Activated CD8-positive, alpha-beta memory T cell treated with anti-CD3 and anti-CD28 coated beads, Interleukin-2, amount 10 ng/mL, durations not matched to agents 7 days and 5 days (primary cell): Measurements from ENCODE around the gene GFRA1. TPM values are rescaled to one million over a fixed set of nuclear protein-coding genes. Genes with fewer than 3 reads are reported as not detected.
"Not testable (repeated sequence)": the region's sequence is repeated elsewhere in the genome, so short reads cannot be mapped to it uniquely, and the experiment has no call there.

Experiments
- ATAC-seq: fragments of 150-1000 bp; cut with Tn5 transposase; one replicate; pipeline ENCODE4 v1.10.0; 2021; ENCODE audit warnings: moderate library complexity
- CTCF ChIA-PET: fragments of 350-600 bp; sonication (Branson Sonifier 250); formaldehyde crosslinking; loops from one replicate; lab custom pipeline; 2021; ENCODE audit warnings: antibody characterized with exemption; lab: Charles Lee
- DNase-seq: peaks from one replicate; pipeline ENCODE4 v3.0.0-alpha.2; 2020
- H3K27ac Mint-ChIP-seq: one replicate; pipeline ENCODE4 v1.8.0; 2021; ENCODE audit warnings: mild to moderate bottlenecking, mixed read lengths
- H3K27me3 Mint-ChIP-seq: one replicate; pipeline ENCODE4 v1.8.0; 2021; ENCODE audit warnings: mixed read lengths
- H3K36me3 Mint-ChIP-seq: one replicate; pipeline ENCODE4 v1.8.0; 2021; ENCODE audit warnings: mild to moderate bottlenecking, mixed read lengths
- H3K4me1 Mint-ChIP-seq: one replicate; pipeline ENCODE4 v1.8.0; 2021; ENCODE audit warnings: mixed read lengths
- H3K4me3 Mint-ChIP-seq: one replicate; pipeline ENCODE4 v1.8.0; 2021; ENCODE audit warnings: mild to moderate bottlenecking, moderate library complexity, mixed read lengths
- H3K9me3 Mint-ChIP-seq: one replicate; pipeline ENCODE4 v1.8.0; 2022; ENCODE audit warnings: low read depth, mixed read lengths
- total RNA-seq, 2 experiments: library from RNA; stranded (reverse); gene quantifications; one replicate each; pipeline ENCODE4 v1.2.3, GENCODE V29; 2021

Gene GFRA1
- total RNA-seq, 2 experiments from 2014 or later: not detected

DNA sequence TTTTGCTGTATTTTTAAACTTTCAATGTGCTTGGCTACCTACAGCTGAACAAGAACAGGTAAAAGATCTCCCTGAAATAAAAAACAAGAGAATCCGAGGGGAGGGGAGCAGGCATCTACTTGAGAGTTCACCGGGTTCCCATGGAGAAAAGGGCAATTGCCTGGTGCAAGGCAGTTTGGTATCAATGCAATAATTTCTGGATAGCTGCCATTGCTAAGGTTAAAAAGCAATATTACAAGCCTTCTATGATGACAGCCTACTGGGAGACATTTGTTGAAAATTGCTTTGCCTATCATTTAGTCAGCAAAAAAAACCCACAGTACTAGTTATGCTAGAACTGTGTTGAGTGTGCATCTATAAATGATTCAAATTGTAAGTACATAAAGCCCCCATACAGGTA lies 82.1 kb downstream of the GFRA1 start:
- Mint-ChIP-seq H3K27ac (no peak overlapping the region), H3K9me3 (no peaks in the 10 kb centered on the region), H3K4me3 (no peak overlapping the region), H3K27me3 (no peaks in the 10 kb centered on the region), H3K4me1 (no peaks in the 10 kb centered on the region), H3K36me3 (no peaks in the 10 kb centered on the region)
- CTCF ChIA-PET: no interaction called here
- no peak for DNase-seq
- ATAC-seq: no peak

GRCh38 chr10:116186273-116186672 lies 86.7 kb downstream of the GFRA1 start:
- no peak overlapping the region for H3K4me3 Mint-ChIP-seq
- CTCF ChIA-PET: no interaction called here
- no peak for DNase-seq
- H3K4me1 Mint-ChIP-seq: no peaks in the 10 kb centered on the region
- no peaks in the 10 kb centered on the region for H3K9me3 Mint-ChIP-seq
- H3K27ac Mint-ChIP-seq: no peak overlapping the region
- ATAC-seq: no peak
- H3K36me3 Mint-ChIP-seq: no peaks in the 10 kb centered on the region
- no peaks in the 10 kb centered on the region for H3K27me3 Mint-ChIP-seq

DNA sequence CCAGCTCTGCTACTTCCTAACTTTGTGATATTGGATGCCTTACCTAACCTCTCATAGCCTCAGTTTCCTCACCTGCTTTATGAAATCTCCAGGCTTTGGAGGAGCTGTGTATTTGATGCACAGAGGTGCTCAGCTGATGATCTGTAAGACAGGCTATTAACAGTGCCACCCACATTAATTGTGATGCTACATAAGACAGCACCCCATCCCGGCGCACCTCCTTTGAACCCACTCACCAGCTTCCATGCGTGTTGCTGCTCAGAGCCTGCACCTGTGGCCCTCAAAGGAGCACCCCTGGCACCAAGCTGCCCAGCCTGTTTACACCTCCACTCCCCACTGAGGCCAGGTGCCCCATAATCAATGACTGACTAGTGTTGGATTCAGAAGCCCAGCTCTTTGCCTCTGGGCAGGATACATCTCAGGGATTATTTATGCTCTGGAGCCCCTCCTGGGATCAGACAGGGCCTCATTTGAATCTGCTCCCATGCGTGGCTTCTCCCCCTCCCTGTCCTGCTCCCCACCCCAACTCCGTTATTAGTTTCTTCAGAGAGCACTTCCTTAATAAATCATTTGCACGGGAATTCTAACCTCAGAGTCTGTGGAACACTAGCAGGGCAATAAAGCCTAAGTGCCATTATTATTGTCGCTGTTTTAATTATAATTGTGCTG lies 87.7 kb downstream of the GFRA1 start:
- no peak overlapping the region for H3K27ac Mint-ChIP-seq
- ATAC-seq (no peak), DNase-seq (no peak)
- no peaks in the 10 kb centered on the region for H3K9me3 Mint-ChIP-seq
- CTCF ChIA-PET: no interaction called here
- H3K4me3 Mint-ChIP-seq: no peak overlapping the region
- H3K27me3 Mint-ChIP-seq: no peaks in the 10 kb centered on the region
- H3K4me1 Mint-ChIP-seq: no peaks in the 10 kb centered on the region
- no peaks in the 10 kb centered on the region for H3K36me3 Mint-ChIP-seq

- ATAC-seq (no peak), DNase-seq (no peak)
- no peak overlapping the region for H3K27ac Mint-ChIP-seq
- H3K27me3 Mint-ChIP-seq: no peaks in the 10 kb centered on the region
- H3K9me3 Mint-ChIP-seq: no peaks in the 10 kb centered on the region
- H3K4me1 Mint-ChIP-seq: no peaks in the 10 kb centered on the region
- H3K36me3 Mint-ChIP-seq: no peaks in the 10 kb centered on the region
- no peak overlapping the region for H3K4me3 Mint-ChIP-seq
- CTCF ChIA-PET: no interaction called here
These were observed 88.6 kb downstream of the GFRA1 start for GRCh38 chr10:116184512-116184794.

DNA sequence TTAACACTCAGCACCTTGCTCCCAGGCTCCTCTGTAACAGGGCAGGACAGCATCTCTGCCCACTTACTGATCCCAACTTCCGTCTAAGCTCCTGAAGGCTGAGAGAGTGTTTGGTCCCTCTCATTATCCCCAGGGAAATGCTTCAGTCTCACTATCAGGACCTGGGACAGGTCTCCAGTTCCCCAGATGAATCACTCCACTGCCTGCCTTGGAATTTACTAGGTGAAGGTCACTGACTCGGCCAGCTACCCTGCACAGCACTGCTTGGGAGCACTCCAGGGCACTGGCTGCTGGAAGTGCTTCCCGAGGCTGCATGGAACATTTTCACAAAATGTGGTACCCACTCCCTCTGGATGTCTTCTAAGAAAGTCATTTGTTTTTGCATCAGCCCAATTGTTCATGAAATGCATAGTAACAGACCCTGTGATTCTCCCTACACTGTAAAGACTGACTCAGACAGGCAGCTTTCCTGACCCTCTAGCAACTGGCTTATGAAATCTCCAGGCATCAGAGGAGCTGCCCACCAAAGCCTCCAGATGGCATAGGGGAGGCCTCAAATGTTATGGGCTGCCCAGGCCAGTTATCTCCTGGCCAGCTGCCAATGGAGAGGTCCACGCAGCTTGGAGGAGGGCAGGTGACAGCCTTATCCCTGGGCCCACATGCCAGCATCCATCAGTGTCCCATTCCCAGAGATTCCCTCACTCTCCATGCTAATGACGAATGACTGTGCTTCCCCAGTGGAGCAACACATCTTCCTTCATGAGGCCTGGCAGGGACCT lies 89.1 kb downstream of the GFRA1 start:
- no peaks in the 10 kb centered on the region for H3K4me1 Mint-ChIP-seq

DNA sequence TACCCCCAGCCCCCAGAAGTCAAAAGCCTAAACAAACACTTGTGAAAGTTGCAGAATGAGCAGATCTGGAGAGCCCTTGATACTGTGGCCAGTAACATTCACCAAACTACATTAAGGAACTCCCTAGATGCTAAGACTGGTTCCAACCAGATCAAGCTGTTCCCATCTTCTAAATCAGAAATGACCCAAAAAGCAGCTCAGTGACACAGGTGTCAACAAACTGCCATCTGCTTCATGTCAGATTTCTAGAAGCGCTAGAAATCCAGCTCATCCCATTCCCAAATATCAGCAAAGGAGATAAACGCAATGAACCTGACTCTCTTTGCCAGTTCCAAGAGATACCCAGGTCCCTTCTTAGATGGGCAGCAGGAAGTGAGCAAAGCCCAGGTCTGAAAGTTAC lies 90.6 kb downstream of the GFRA1 start:
- no peak for ATAC-seq
- Mint-ChIP-seq H3K27me3 (no peaks in the 10 kb centered on the region), H3K4me3 (no peak overlapping the region), H3K4me1 (no peaks in the 10 kb centered on the region), H3K36me3 (no peaks in the 10 kb centered on the region), H3K27ac (no peak overlapping the region), H3K9me3 (no peaks in the 10 kb centered on the region)
- CTCF ChIA-PET: no interaction called here
- no peak for DNase-seq

More for the DNA sequence above, 89.1 kb downstream of the GFRA1 start:
- H3K4me3 Mint-ChIP-seq: no peak overlapping the region
- no peaks in the 10 kb centered on the region for H3K36me3 Mint-ChIP-seq
- no peak for ATAC-seq
- no peaks in the 10 kb centered on the region for H3K9me3 Mint-ChIP-seq
- no peak for DNase-seq
- CTCF ChIA-PET: no interaction called here
- no peaks in the 10 kb centered on the region for H3K27me3 Mint-ChIP-seq
- no peak overlapping the region for H3K27ac Mint-ChIP-seq

GRCh38 chr10:116178086-116178605 lies 94.9 kb downstream of the GFRA1 start:
- H3K36me3 Mint-ChIP-seq: no peaks in the 10 kb centered on the region
- H3K4me1 Mint-ChIP-seq: no peaks in the 10 kb centered on the region
- H3K4me3 Mint-ChIP-seq: no peak overlapping the region
- no peaks in the 10 kb centered on the region for H3K9me3 Mint-ChIP-seq
- DNase-seq: no peak
- no peak for ATAC-seq
- no peaks in the 10 kb centered on the region for H3K27me3 Mint-ChIP-seq
- no peak overlapping the region for H3K27ac Mint-ChIP-seq
- CTCF ChIA-PET: no interaction called here

- CTCF ChIA-PET: no interaction called here
- H3K4me3 Mint-ChIP-seq: no peak overlapping the region
- H3K27me3 Mint-ChIP-seq: no peaks in the 10 kb centered on the region
- no peak for DNase-seq
- no peaks in the 10 kb centered on the region for H3K9me3 Mint-ChIP-seq
- no peaks in the 10 kb centered on the region for H3K4me1 Mint-ChIP-seq
- no peak for ATAC-seq
- H3K36me3 Mint-ChIP-seq: no peaks in the 10 kb centered on the region
- no peak overlapping the region for H3K27ac Mint-ChIP-seq
These were observed 97.8 kb downstream of the GFRA1 start for GRCh38 chr10:116175231-116175630.

DNA sequence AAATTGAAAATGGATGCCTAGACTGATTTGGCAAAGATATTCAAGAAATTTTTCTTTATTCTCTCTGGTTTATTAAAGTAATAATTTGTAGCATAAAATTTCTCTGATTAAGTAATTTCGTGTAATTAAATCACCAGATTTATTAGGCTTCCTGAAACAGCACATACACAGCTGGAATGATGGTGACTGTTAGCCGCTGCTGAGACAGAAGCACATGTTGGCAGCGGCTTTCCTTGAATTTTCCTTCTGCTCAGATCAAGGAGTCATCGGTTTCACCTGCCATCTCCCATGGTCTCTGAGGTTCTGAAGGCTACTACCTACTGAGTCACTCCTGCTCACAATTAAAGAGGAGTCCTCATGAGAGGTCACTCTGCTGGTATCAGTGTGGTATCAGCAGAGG lies 101.5 kb downstream of the GFRA1 start:
- Mint-ChIP-seq H3K27ac (no peak overlapping the region), H3K4me1 (no peaks in the 10 kb centered on the region), H3K4me3 (no peak overlapping the region), H3K36me3 (no peaks in the 10 kb centered on the region), H3K9me3 (no peaks in the 10 kb centered on the region), H3K27me3 (no peaks in the 10 kb centered on the region)
- CTCF ChIA-PET: no interaction called here
- ATAC-seq (no peak), DNase-seq (no peak)

DNA sequence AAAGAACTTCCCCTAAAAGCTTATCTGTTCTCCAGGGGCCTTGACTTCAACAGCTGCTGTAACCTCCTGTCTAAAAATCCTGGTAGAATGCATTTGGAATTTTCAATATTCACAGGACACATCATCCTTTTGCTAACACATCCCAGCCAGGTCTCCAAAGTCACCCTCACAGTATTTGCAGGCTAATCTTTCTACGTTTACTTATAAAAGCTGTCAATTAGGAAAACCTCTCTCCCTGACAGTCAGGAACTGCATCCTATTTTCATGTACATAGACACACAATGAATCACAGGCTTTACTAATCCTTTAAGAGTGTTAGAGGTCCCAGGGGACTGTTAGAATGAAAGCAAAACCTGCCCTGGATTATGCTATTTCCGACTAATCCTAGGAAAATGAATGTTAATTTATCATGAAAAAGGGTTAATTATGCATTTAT lies 102.2 kb downstream of the GFRA1 start:
- no peak for DNase-seq
- H3K4me1 Mint-ChIP-seq: no peaks in the 10 kb centered on the region
- no peaks in the 10 kb centered on the region for H3K27me3 Mint-ChIP-seq
- no peak overlapping the region for H3K27ac Mint-ChIP-seq
- ATAC-seq: no peak
- H3K4me3 Mint-ChIP-seq: no peak overlapping the region
- H3K9me3 Mint-ChIP-seq: no peaks in the 10 kb centered on the region
- H3K36me3 Mint-ChIP-seq: no peaks in the 10 kb centered on the region
- CTCF ChIA-PET: no interaction called here

DNA sequence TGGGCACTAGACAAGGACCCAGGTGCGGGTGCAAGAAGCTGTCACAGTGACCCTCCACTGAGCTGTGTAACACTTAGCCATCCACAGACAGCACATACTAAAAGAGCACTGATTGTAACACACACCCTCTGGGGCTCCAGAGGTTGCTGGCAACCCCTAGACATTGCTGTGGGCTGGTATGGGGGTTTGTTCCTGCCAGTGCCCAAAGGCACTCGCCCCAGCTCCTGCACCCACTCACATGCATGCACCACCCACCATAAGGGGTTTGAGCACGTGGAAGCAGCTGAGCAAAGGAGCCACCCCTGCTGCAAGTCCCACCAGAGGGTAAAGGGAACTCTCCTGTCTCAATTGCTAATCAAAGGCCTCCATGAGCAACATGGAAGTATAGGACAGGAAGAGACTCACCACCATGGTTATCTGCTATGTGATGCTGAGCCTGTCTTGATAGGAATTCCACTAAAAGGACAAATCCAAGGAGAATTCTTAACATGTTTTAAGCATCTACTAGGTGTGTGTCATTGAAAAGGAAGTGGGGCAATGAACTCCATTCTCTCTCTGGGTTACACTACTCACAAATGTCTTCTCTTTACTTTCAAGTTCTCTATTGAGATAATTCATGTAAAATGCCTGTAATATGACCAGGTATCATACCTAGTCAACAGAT lies 103.1 kb downstream of the GFRA1 start:
- H3K27me3 Mint-ChIP-seq: no peaks in the 10 kb centered on the region
- no peaks in the 10 kb centered on the region for H3K4me1 Mint-ChIP-seq
- CTCF ChIA-PET: no interaction called here
- DNase-seq (no peak), ATAC-seq (no peak)
- H3K36me3 Mint-ChIP-seq: no peaks in the 10 kb centered on the region
- H3K9me3 Mint-ChIP-seq: no peaks in the 10 kb centered on the region
- H3K4me3 Mint-ChIP-seq: no peak overlapping the region
- no peak overlapping the region for H3K27ac Mint-ChIP-seq

- Mint-ChIP-seq H3K27me3 (no peaks in the 10 kb centered on the region), H3K4me1 (no peaks in the 10 kb centered on the region), H3K9me3 (no peaks in the 10 kb centered on the region), H3K4me3 (no peak overlapping the region), H3K36me3 (no peaks in the 10 kb centered on the region), H3K27ac (no peak overlapping the region)
- CTCF ChIA-PET: no interaction called here
- ATAC-seq: no peak
- no peak for DNase-seq
These were observed 104.3 kb downstream of the GFRA1 start for GRCh38 chr10:116168745-116169144.

- Mint-ChIP-seq H3K9me3 (no peaks in the 10 kb centered on the region), H3K36me3 (no peaks in the 10 kb centered on the region), H3K27me3 (no peaks in the 10 kb centered on the region), H3K27ac (no peak overlapping the region), H3K4me3 (no peak overlapping the region), H3K4me1 (no peaks in the 10 kb centered on the region)
- ATAC-seq: no peak
- CTCF ChIA-PET: no interaction called here
- DNase-seq: no peak
These were observed 104.7 kb downstream of the GFRA1 start for GRCh38 chr10:116168329-116168728.

DNA sequence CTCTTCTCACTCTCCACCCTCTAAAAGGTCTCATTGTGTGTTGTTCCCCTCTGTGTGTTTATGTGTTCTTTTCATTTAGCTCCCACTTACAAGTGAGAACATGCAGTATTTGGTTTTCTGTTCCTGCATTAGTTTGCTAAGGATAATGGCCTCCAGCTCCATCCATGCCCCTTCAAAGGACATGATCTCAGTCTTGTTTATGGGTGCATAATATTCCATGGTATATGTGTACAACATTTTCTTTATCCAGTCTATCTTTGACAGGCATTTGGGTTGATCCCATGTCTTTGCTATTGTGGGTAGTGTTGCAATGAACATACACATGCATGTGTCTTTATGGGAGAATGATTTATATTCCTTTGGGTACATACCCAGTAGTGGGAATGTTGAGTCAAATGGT lies 107.1 kb downstream of the GFRA1 start:
- H3K4me1 Mint-ChIP-seq, H3K27me3 Mint-ChIP-seq, ATAC-seq, H3K9me3 Mint-ChIP-seq, CTCF ChIA-PET, H3K27ac Mint-ChIP-seq, DNase-seq, H3K4me3 Mint-ChIP-seq, H3K36me3 Mint-ChIP-seq: not testable (repeated sequence)
